Immature natural killer cell (primary cell): ENCODE measurements around the gene CMTM1. TPM values are rescaled to one million over a fixed set of nuclear protein-coding genes. Genes with fewer than 3 reads are reported as not detected.
"Not testable (repeated sequence)": the region's sequence is repeated elsewhere in the genome, so short reads cannot be mapped to it uniquely, and the experiment has no call there.

Experiments used
- DNase-seq, 3 donors: peaks; one replicate each; pipeline ENCODE4 v3.0.0; 2022; ENCODE audit warnings: mixed read lengths in 1 of 3
- H3K27ac Mint-ChIP-seq, 6 donors: one replicate each; pipeline ENCODE4 v1.8.0; 2020; ENCODE audit warnings: mixed read lengths in 6 of 6, mild to moderate bottlenecking in 5 of 6, inconsistent platforms in 4 of 6, moderate library complexity in 3 of 6
- H3K27me3 Mint-ChIP-seq, 3 donors: one replicate each; pipeline ENCODE4 v1.8.0; 2020 to 2021; ENCODE audit warnings: low read depth in 3 of 3, mild to moderate bottlenecking in 3 of 3, mixed read lengths in 3 of 3, moderate library complexity in 3 of 3, inconsistent platforms in 1 of 3
- H3K36me3 Mint-ChIP-seq, 3 donors: one replicate each; pipeline ENCODE4 v1.8.0; 2020; ENCODE audit warnings: mixed read lengths in 3 of 3, inconsistent platforms in 2 of 3, mild to moderate bottlenecking in 2 of 3
- H3K4me1 Mint-ChIP-seq, 2 donors: one replicate each; pipeline ENCODE4 v1.8.0; 2020; ENCODE audit warnings: inconsistent platforms in 2 of 2, mild to moderate bottlenecking in 2 of 2, mixed read lengths in 2 of 2, moderate library complexity in 1 of 2
- H3K4me3 Mint-ChIP-seq, 5 donors: one replicate each; pipeline ENCODE4 v1.8.0; 2020; ENCODE audit warnings: mild to moderate bottlenecking in 5 of 5, mixed read lengths in 5 of 5, inconsistent platforms in 3 of 5, moderate library complexity in 3 of 5
- H3K9me3 Mint-ChIP-seq, 6 donors: one replicate each; pipeline ENCODE4 v1.8.0; 2020; ENCODE audit warnings: mild to moderate bottlenecking in 6 of 6, mixed read lengths in 6 of 6, inconsistent platforms in 4 of 6, moderate library complexity in 3 of 6
- polyA plus RNA-seq, 3 donors: library from polyadenylated mRNA; unstranded; fragments of 300-500 nt; fragmentation: Illumina TruSeq; gene quantifications; one replicate each; pipeline ENCODE4 v1.2.3, GENCODE V29; 2021

The CMTM1 gene
- polyA plus RNA-seq, 3 donors from 2014 or later: 1.1 to 3.1 (median 2.2) TPM

DNA sequence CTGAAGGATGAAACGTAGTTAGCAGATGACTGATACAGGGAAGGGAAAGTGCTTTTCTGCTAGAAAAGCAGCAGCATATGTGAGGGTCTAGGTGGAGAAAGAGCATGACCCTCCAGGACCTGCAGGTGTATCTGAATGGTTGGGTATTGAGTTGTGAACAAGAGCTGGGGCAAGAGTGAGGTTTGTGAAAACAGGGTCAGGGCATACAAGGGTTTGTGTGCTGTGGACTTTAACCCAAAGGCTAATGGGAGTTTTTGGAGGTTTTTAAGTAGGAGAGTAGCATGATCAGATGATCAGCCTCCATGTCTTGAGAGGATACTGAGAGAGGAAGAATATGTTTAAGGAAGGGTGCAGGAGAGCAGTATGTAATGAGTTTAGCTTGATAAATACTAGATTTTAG, 6.1 kb upstream of the CMTM1 start:
- H3K4me1 Mint-ChIP-seq: peaks cover 80 to 95% of the 10 kb centered on the region in 2 donors
- DNase-seq: no peak
- peaks cover 9 to 35% (median 24%) of the 10 kb centered on the region in 3 donors for H3K36me3 Mint-ChIP-seq
- no peaks in the 10 kb centered on the region for H3K9me3 Mint-ChIP-seq
- H3K27ac Mint-ChIP-seq: peak overlapping the region; percentile 69 to 95 (median 94)
- H3K4me3 Mint-ChIP-seq: peak overlapping the region; percentile 36 to 79 (median 57)
- no peaks in the 10 kb centered on the region for H3K27me3 Mint-ChIP-seq

DNA sequence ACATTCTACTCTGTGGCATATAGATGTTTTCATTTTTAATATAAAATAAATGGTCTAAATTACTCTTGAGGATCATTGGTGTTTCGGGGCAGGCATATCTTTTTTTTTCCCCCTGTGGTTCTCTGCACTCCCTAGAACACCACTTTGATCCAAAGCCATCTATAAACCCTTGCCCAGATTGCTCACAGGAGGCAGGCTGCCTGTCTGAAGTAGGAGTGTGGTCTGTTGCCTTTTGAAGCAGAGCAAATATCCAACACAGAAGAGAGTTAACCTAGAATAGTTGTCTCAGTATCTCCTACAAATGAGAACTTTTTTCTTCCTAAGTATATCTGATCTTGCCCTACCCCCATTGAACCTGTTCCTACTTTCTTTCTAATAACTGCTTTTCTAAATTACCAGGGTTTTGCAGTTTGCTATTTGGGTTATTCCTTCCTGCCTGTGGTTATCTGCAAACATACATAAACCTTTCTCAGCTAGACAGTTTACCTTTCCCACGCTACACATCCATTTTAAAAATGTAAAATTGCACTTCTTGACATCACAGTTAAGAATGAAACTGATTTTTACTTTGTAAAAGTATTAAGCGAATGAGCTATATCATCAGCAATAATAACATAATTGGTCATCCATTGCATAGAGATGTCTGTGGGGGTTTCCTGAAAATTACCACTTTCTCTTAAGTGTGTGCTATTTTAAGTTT, 4.7 kb upstream of the CMTM1 start:
- Mint-ChIP-seq H3K27me3 (no peaks in the 10 kb centered on the region), H3K4me1 (peaks cover 73 to 88% of the 10 kb centered on the region in 2 donors), H3K9me3 (no peaks in the 10 kb centered on the region), H3K4me3 (peak overlapping the region; percentile 52 to 84 (median 72)), H3K36me3 (peaks cover 17 to 42% (median 31%) of the 10 kb centered on the region in 3 donors), H3K27ac (peak overlapping the region; percentile 69 to 95 (median 94))
- no peak for DNase-seq

DNA sequence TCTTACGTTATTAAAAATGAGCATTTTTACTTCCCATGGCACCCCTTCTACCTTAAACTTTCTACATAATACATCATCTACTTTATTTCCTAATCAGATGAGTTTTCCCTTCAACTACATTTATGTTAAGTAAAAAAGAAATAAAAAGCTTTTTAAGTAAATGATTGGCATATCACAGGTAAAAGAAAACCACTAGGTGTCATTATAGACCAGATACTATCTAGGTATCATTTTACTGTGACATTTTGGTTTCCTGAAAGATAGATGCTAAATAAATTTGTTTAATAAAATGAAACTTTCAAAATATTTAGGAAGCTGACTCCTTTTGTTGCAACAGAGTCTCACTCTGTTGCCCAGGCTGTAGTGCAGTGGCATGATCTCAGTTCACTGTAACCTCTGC, 3.8 kb upstream of the CMTM1 start:
- H3K36me3 Mint-ChIP-seq: peaks cover 22 to 49% (median 34%) of the 10 kb centered on the region in 3 donors
- peak overlapping the region; percentile 69 to 95 (median 93) for H3K27ac Mint-ChIP-seq
- no peak for DNase-seq
- H3K9me3 Mint-ChIP-seq: no peaks in the 10 kb centered on the region
- peaks cover 72 to 85% of the 10 kb centered on the region in 2 donors for H3K4me1 Mint-ChIP-seq
- H3K4me3 Mint-ChIP-seq: peak overlapping the region; percentile 52 to 84 (median 66)
- no peaks in the 10 kb centered on the region for H3K27me3 Mint-ChIP-seq

DNA sequence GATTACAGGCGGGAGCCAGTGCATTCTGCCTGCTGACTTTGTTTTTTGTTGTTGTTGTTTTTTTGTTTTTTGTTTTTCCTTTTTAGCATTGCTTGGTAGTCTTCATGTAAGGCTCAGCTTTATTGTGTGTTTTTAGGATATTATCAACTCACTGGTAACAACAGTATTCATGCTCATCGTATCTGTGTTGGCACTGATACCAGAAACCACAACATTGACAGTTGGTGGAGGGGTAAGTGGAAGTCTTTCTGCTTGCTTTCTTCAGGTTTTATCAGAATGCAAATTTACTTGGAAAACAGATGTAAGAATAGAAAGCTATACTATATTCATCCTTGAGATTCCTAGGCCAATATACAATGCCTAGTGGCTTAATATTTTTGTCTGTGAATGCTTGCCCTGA, 3.3 kb upstream of the CMTM1 start:
- peaks cover 26 to 52% (median 37%) of the 10 kb centered on the region in 3 donors for H3K36me3 Mint-ChIP-seq
- H3K4me3 Mint-ChIP-seq: peak overlapping the region; percentile 52 to 84 (median 66)
- no peak for DNase-seq
- H3K27ac Mint-ChIP-seq: peak overlapping the region; percentile 69 to 95 (median 93)
- H3K4me1 Mint-ChIP-seq: peaks cover 68 to 85% of the 10 kb centered on the region in 2 donors
- H3K27me3 Mint-ChIP-seq: no peaks in the 10 kb centered on the region
- no peaks in the 10 kb centered on the region for H3K9me3 Mint-ChIP-seq

DNA sequence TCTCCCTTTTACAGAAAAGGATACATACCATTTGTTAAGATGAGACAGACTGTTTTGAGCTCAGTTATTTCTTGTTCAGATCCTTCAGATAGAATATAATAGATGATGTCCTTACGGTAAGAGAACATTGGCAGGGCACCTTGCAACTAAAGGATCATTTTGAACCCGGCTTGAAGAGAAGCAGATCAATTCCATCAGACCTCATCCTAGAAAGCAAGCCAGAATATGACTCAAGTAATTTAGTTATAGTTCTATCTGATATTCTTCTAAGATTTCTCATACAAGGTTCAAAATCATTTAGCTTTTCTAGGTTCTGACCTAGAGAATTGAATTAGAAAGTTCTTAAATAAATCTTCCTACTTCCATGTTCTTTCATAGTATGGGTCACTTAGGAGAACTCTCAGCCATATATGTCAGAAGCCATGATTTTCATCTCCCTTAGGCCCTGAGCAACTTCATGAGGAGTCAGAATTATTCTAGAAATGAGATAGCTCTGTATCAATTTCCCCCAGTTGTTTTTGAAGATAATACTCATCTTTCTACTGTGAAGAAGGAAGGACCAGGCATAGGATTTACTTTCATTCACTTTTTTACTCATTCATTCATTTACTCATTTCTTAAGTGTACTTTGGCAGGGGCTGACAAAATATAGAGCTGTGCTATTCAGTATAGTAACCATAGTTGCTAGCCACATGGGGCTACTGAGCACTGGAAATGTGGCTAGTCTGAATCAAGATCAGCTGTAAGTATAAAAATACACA, 2.5 kb upstream of the CMTM1 start:
- DNase-seq: no peak
- Mint-ChIP-seq H3K27me3 (no peaks in the 10 kb centered on the region), H3K4me1 (peaks cover 60 to 79% of the 10 kb centered on the region in 2 donors), H3K27ac (peak overlapping the region; percentile 69 to 95 (median 93)), H3K4me3 (peak overlapping the region in 2 of 5 donors; percentile 66 to 84), H3K36me3 (peaks cover 26 to 47% (median 33%) of the 10 kb centered on the region in 3 donors), H3K9me3 (no peaks in the 10 kb centered on the region)

DNA sequence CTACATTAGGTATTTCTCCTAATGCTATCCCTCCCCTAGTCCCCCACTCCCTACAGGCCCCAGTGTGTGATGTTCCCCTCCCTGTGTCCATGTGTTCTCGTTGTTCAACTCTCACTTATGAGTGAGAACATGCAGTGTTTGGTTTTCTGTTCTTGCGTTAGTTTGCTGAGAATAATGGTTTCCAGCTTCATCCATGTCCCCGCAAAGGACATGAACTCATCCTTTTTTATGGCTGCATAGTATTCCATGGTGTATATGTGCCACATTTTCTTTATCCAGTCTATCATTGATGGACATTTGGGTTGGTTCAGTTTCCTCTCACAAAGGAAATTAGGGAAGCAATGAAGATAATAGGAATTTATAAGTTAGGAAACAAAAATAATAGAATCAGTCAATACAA, 1.0 kb downstream of the CMTM1 start:
- Mint-ChIP-seq H3K27ac (peak overlapping the region in 1 of 6 donors; percentile 38), H3K4me1 (peaks cover 36 to 79% of the 10 kb centered on the region in 2 donors), H3K36me3 (peaks cover 25 to 33% (median 26%) of the 10 kb centered on the region in 3 donors)
- not testable (repeated sequence) for DNase-seq, H3K27me3 Mint-ChIP-seq, H3K9me3 Mint-ChIP-seq, H3K4me3 Mint-ChIP-seq

DNA sequence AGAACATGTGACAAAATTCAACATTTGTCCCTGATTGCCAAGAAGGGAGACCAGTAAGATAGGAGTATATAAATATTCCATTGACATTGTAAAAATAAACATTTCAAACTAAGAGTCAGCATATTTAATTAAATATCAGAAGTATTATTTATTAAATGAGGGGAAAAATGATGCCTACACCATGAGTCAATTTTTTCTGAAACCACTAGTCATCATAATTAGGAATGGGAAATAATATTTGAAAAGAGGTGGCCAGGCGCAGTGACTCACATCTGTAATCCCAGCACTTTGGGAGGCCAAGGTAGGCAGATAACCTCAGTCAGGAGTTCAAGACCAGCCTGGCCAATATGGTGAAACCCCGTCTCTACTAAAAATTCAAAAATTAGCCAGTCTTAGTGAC, 2.1 kb downstream of the CMTM1 start:
- H3K27ac Mint-ChIP-seq: peak overlapping the region in 1 of 6 donors; percentile 24
- H3K27me3 Mint-ChIP-seq: no peaks in the 10 kb centered on the region
- no peaks in the 10 kb centered on the region for H3K9me3 Mint-ChIP-seq
- peaks cover 25 to 33% (median 26%) of the 10 kb centered on the region in 3 donors for H3K36me3 Mint-ChIP-seq
- no peak overlapping the region for H3K4me3 Mint-ChIP-seq
- peaks cover 34 to 79% of the 10 kb centered on the region in 2 donors for H3K4me1 Mint-ChIP-seq
- no peak for DNase-seq

DNA sequence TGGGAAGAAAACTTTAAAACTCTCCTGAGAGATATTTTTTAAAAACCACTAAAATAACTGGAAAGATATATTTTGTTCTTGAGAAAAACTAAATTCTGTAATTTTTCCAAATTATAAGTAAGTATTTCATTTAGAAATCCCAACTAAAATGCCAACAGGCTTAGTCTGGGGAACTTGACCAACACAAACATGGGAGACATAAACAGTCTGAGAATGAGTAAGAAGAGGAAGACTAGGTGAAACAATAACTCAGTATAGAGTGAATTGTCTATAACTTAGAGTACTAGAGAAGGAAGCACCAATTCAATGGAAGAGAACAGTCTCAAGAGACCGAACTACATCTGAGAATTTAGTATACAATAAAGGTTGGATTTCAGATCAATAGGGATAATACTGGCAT, 2.9 kb downstream of the CMTM1 start:
- H3K4me3 Mint-ChIP-seq: no peak overlapping the region
- H3K36me3 Mint-ChIP-seq: peaks cover 22 to 30% (median 22%) of the 10 kb centered on the region in 3 donors
- H3K4me1 Mint-ChIP-seq: peaks cover 28 to 74% of the 10 kb centered on the region in 2 donors
- H3K27me3 Mint-ChIP-seq: no peaks in the 10 kb centered on the region
- H3K9me3 Mint-ChIP-seq: no peaks in the 10 kb centered on the region
- peak overlapping the region in 4 of 6 donors; percentile 10 to 74 (median 18) for H3K27ac Mint-ChIP-seq
- DNase-seq: no peak

DNA sequence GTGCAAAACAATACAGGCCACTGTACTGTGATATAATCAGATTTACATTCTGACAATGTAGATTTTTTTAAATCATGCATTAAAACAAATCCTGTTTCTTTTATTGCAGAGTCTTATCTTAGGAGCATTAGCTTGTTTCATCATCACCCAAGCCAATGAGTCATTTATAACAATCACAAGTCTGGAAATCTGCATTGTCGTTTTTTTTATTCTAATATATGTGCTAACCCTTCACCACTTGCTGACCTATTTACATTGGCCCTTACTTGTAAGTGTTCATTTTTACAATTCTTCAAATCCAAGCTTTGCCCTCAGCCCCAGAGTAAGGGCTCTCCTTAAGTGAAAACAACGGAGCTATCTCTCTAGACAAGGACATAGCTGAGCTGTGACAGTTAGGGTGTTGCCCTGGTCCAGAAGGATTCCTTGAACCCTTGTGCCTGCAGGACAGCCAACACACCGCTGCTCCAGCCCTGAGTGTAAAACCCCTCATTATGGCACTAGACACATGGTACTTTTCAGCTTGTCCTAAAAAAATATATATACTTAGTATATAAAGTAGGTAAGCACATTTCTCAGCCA, 3.7 kb downstream of the CMTM1 start:
- Mint-ChIP-seq H3K27ac (peak overlapping the region in 4 of 6 donors; percentile 25 to 77 (median 41)), H3K27me3 (peaks cover 0 to 4% (median 0%) of the 10 kb centered on the region in 3 donors), H3K4me3 (no peak overlapping the region), H3K4me1 (peaks cover 28 to 72% of the 10 kb centered on the region in 2 donors), H3K36me3 (peaks cover 19 to 27% (median 19%) of the 10 kb centered on the region in 3 donors), H3K9me3 (no peaks in the 10 kb centered on the region)
- DNase-seq: no peak

DNA sequence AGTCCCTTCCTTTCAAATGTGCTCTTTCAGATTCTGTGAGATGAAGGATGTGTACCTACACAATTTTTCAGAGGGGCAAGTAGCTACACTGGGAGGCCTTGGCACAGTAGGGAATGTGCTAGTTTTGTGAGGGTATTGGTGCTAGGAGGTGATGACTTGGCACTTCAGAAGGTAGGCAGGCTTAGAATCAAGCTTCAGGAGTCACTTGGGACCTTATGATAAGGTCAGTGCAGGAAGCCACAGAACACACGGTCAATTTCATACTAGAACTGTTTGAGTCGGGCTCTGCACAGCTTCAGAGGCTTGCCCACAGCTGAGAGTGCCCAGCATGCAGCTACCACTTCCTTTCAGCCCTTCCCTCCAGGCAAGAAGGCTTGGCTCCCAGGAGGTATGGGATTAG, 6.1 kb downstream of the CMTM1 start:
- no peak for DNase-seq
- Mint-ChIP-seq H3K36me3 (peaks cover 6 to 10% (median 7%) of the 10 kb centered on the region in 3 donors), H3K9me3 (no peaks in the 10 kb centered on the region), H3K4me3 (peak overlapping the region in 1 of 5 donors; percentile 17), H3K27me3 (peaks cover 0 to 6% (median 2%) of the 10 kb centered on the region in 3 donors), H3K27ac (peak overlapping the region in 5 of 6 donors; percentile 17 to 87 (median 46)), H3K4me1 (peaks cover 21 to 61% of the 10 kb centered on the region in 2 donors)

DNA sequence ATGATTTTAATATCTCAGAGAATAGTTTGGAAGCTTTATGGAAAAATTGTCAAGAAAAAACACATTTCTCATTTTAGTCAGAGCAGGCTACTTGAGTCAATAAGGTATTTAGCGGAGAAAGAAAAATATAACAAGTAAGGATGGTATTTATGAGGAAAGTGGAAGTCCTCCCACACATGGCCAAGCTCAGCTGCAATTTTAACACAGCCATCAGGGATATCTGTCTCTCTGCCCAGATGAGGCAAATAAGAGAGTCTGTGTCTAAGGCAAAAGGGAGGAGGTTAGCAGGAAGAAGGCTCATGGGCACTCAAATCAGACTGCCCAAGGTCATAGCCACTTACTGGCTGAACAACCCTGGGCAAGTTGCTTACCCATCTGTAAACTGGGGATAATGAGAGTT, 7.8 kb downstream of the CMTM1 start:
- Mint-ChIP-seq H3K4me1 (peaks cover 32 to 58% of the 10 kb centered on the region in 2 donors), H3K36me3 (peaks cover 0 to 10% (median 5%) of the 10 kb centered on the region in 3 donors), H3K9me3 (no peaks in the 10 kb centered on the region), H3K27ac (peak overlapping the region in 3 of 6 donors; percentile 63 to 81 (median 79)), H3K27me3 (peaks cover 5 to 10% (median 9%) of the 10 kb centered on the region in 3 donors), H3K4me3 (no peak overlapping the region)
- DNase-seq: no peak

DNA sequence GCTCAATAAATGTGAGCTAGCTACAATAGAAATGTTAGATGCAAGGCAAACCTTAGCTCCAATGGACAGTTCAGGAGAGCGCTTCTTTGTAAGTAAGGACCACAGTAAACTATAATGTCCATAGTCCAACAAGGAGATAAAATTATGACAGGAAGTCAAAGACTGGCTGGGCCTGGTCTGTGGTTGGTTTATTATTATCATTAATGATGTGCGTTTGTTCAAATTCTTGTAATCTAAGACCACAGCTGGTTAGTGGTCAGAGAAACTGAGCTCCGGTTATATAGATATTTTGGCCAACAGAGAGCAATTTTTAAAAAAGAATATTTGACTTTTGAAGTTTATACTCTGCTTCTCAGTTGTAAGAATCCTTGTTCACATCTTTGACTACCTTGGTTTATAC, 8.3 kb downstream of the CMTM1 start:
- DNase-seq: no peak
- Mint-ChIP-seq H3K9me3 (no peaks in the 10 kb centered on the region), H3K36me3 (peaks cover 0 to 10% (median 5%) of the 10 kb centered on the region in 3 donors), H3K4me1 (peaks cover 31 to 53% of the 10 kb centered on the region in 2 donors), H3K4me3 (no peak overlapping the region), H3K27ac (peak overlapping the region in 3 of 6 donors; percentile 15 to 63 (median 28)), H3K27me3 (peaks cover 8 to 13% (median 9%) of the 10 kb centered on the region in 3 donors)

DNA sequence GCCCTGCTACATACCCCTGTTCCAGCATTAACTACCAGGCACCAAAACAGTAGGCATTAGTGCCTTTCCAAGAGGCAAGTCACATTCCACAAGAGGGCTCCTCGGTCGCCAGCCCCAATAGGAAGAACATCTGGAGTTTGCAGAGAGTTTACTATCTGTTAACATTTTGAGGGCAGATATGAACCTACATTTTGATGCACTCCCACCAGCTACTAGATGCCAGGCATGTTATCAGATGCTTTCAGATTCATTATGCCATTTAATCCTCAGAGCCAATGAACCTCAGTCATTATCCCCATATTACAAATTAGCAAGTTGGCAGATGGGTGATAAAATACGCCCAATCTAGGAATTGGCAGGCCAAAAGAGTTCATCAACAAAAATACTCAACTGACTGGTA, 8.8 kb downstream of the CMTM1 start:
- Mint-ChIP-seq H3K4me1 (peaks cover 32 to 48% of the 10 kb centered on the region in 2 donors), H3K27me3 (peaks cover 9 to 14% (median 9%) of the 10 kb centered on the region in 3 donors), H3K36me3 (peaks cover 0 to 10% (median 8%) of the 10 kb centered on the region in 3 donors), H3K27ac (peak overlapping the region in 3 of 6 donors; percentile 15 to 51 (median 28)), H3K9me3 (no peaks in the 10 kb centered on the region), H3K4me3 (no peak overlapping the region)
- DNase-seq: no peak
